Fibroblast of pulmonary artery (primary cell): ENCODE data around the gene CCR7.

Experiments used
- DNase-seq: peaks from one replicate; pipeline ENCODE4 v3.0.0-alpha.2; 2010; ENCODE audit warnings: low read depth
- H3K4me3 ChIP-seq: replicated peaks from 2 replicates; pipeline ENCODE4 v1.5.1; 2011; ENCODE audit warnings: low read depth, mild to moderate bottlenecking, control low read depth, low read length, moderate library complexity
- CTCF ChIP-seq: IDR thresholded peaks from 2 replicates; pipeline ENCODE4 v1.5.1; 2011; ENCODE audit warnings: mild to moderate bottlenecking, control low read depth, low read length, inconsistent platforms; ENCODE audit errors: missing control alignments

CCR7 gene

GRCh38 chr17:40540448-40540847 lies 24.8 kb downstream of the CCR7 start:
- H3K4me3 ChIP-seq = no peak overlapping the region
- TF ChIP-seq CTCF = no peak
- DNase-seq = no peak

GRCh38 chr17:40539711-40540411 lies 25.4 kb downstream of the CCR7 start:
- no peak for TF ChIP-seq CTCF
- DNase-seq = no peak
- H3K4me3 ChIP-seq = no peak overlapping the region

GRCh38 chr17:40538936-40539705 lies 26.2 kb downstream of the CCR7 start:
- no peak for TF ChIP-seq CTCF
- no peak overlapping the region for H3K4me3 ChIP-seq
- no peak for DNase-seq

GRCh38 chr17:40538019-40538935 lies 27.0 kb downstream of the CCR7 start:
- TF ChIP-seq CTCF = no peak
- no peak for DNase-seq
- H3K4me3 ChIP-seq = no peak overlapping the region

- DNase-seq = peak; percentile 77
- no peak overlapping the region for H3K4me3 ChIP-seq
- no peak for TF ChIP-seq CTCF
Measured at GRCh38 chr17:40536295-40537171, 28.7 kb downstream of the CCR7 start.

GRCh38 chr17:40535924-40536294 lies 29.4 kb downstream of the CCR7 start:
- no peak overlapping the region for H3K4me3 ChIP-seq
- no peak for TF ChIP-seq CTCF
- no peak for DNase-seq
